Suprapubic skin (tissue), 4 donors: Measurements from ENCODE around the gene TBX3.

ENCODE experiments used
- EP300 ChIP-seq: sonication (generic); formaldehyde crosslinking; IDR thresholded peaks from one replicate; pipeline ENCODE4 v1.6.1; 2017; ENCODE audit warnings: antibody characterized with exemption
- POLR2A ChIP-seq, 2 donors: fragments of 450-650 bp; IDR thresholded peaks; one replicate each; pipeline ENCODE4 v1.6.1; 2017; ENCODE audit warnings: antibody characterized with exemption in 2 of 2, mild to moderate bottlenecking in 2 of 2, moderate library complexity in 2 of 2
- POLR2AphosphoS5 ChIP-seq, 3 donors: sonication (generic); formaldehyde crosslinking; IDR thresholded peaks; one replicate each; pipeline ENCODE4 v1.6.1; 2017; ENCODE audit warnings: antibody characterized with exemption in 3 of 3
- TF ChIP-seq, protein P1 (sequence below), 2 donors: fragments of 200-600 bp in 1 of 2; fragments of 450-650 bp in 1 of 2; sonication (generic) in 1 of 2; IDR thresholded peaks; one replicate each; pipeline ENCODE4 v1.5.1; 2016 to 2019; ENCODE audit warnings: antibody characterized with exemption in 2 of 2, mild to moderate bottlenecking in 1 of 2, moderate library complexity in 1 of 2

DNA sequence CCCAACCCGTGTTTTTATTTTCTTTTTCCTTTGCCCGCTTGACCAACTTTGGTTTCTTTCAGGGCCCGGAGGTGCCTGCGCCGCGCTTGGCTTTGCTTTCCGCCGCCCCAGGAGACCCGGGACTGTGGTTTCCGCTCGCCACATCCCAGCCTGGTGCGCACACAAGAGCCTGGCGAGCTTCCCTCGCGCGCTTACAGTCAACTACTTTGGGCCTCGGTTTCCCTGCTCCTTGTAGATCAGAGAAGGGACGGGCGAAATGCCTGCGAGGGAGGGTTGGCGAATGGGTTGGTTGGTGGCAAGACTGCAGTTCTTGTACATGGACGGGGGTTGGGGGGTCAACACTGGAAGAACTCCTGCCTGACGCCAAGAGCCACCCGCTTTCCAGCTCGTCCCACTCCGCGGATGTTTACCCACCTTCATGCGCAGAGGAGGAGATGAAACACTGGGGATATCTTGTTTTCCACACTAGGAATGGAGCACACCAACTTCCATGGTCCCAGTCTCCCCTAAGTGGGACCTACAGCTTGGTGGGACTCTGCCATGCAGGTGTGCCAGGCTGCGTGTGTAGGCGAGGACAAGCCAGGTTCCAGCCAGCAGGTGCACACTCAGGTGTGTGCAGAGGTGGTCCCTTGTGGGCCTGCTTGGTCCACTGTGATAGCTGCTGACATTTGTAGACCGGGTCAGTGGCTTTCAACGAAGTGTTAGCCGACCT, 16.6 kb upstream of the TBX3 start:
- TF ChIP-seq, protein P1, sequence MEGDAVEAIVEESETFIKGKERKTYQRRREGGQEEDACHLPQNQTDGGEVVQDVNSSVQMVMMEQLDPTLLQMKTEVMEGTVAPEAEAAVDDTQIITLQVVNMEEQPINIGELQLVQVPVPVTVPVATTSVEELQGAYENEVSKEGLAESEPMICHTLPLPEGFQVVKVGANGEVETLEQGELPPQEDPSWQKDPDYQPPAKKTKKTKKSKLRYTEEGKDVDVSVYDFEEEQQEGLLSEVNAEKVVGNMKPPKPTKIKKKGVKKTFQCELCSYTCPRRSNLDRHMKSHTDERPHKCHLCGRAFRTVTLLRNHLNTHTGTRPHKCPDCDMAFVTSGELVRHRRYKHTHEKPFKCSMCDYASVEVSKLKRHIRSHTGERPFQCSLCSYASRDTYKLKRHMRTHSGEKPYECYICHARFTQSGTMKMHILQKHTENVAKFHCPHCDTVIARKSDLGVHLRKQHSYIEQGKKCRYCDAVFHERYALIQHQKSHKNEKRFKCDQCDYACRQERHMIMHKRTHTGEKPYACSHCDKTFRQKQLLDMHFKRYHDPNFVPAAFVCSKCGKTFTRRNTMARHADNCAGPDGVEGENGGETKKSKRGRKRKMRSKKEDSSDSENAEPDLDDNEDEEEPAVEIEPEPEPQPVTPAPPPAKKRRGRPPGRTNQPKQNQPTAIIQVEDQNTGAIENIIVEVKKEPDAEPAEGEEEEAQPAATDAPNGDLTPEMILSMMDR (IDR thresholded peaks at IDR 0.05) = no peak
- TF ChIP-seq POLR2AphosphoS5 (IDR thresholded peaks at IDR 0.05) = no peak
- no peak for TF ChIP-seq POLR2A (IDR thresholded peaks at IDR 0.05)
- TF ChIP-seq EP300 = no peak
